ENCODE data around the gene PTPMT1.

- TF ChIP-seq CTCF (IDR thresholded peaks at IDR 0.05) (no peak), POLR2A (IDR thresholded peaks at IDR 0.05) (no peak)
These were observed 33.7 kb upstream of the PTPMT1 start for GRCh38 chr11:47531666-47532065.
